ENCODE data around the gene NELL2.

Gene NELL2

DNA sequence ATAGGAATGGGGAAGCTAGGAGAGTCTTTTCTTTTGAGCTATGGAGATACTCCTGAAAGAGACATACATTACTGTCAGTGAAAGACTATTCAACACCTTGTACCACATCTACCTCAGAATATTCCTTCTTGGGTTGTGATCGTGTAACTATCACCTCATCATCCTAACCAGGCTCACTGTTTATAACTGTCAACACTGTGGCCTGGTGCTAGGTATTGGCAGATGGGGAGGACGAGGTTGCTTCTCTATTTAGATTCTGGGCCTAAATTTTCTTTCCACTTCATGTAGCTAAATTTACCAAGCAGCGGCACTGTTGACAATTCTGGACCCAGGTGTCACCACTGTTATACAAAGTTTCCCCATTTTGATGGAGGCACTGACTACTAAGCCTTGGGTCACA is 354.4 kb downstream of the NELL2 start:
- no peak for DNase-seq

GRCh38 chr12:44519931-44520330 is 356.2 kb downstream of the NELL2 start:
- DNase-seq, result no peak

GRCh38 chr12:44511289-44511688 is 364.8 kb downstream of the NELL2 start:
- no peak for DNase-seq

GRCh38 chr12:44510510-44510909 is 365.6 kb downstream of the NELL2 start:
- no peak for DNase-seq

DNA sequence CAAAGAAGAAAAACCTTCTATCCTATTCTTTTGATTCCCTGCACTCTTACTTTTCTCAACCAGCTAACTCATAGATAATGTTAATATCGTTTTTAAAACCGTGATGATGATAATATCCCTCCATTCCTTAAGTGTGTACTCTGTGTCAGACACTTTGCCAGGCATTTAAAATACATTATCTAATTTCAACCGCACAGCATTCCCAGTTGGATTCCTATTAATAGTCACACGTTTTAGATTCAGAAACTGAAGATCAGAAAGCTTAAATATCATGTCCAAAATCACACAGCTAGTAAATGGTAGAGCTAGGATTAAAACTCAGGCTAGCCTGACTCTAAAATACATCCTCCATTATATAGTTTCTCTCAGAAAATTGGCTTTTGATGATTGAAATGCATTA is 366.0 kb downstream of the NELL2 start:
- no peak for DNase-seq

GRCh38 chr12:44509471-44509870 is 366.6 kb downstream of the NELL2 start:
- no peak for DNase-seq

DNA sequence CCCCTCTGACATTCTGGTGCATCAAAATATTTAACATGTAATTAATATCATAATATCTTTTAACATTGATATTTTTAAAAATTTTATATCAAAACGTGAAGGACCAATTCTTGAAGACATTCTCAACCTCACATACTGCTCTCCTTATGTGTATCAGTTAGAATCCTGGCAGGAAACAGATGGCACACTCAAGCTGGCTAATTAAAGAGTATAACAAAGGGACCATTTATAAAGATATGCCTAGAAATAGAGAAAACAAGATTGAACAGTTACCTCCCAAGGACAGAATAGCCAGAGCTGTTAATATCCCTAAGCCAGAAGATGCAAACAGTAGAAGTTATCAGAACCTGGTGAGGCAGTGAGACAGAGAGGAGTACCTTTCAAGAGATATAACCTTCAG is 368.7 kb downstream of the NELL2 start:
- no peak for DNase-seq

DNA sequence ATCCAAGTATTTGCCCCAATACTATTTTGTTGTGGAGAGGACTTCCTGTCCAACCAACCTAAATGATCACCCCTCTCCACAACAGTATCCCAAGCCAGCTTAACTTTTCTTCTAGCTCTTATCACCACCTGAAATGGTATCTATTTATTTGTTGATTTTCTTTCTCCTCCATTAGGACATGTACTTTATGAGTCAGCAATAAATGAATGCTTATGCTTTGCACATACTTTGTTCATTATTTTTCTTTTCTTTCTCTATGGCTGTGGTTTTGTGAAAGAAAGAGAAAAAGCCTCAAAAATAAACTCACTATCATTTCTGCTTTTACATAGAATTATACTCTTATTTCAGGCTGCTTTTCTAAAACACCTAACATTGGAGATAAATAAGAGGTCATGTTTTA is 371.3 kb downstream of the NELL2 start:
- DNase-seq, result no peak

- DNase-seq, result no peak
Observed at GRCh38 chr12:44503329-44503728, 372.8 kb downstream of the NELL2 start.

GRCh38 chr12:44502681-44503080 is 373.4 kb downstream of the NELL2 start:
- no peak for DNase-seq

DNA sequence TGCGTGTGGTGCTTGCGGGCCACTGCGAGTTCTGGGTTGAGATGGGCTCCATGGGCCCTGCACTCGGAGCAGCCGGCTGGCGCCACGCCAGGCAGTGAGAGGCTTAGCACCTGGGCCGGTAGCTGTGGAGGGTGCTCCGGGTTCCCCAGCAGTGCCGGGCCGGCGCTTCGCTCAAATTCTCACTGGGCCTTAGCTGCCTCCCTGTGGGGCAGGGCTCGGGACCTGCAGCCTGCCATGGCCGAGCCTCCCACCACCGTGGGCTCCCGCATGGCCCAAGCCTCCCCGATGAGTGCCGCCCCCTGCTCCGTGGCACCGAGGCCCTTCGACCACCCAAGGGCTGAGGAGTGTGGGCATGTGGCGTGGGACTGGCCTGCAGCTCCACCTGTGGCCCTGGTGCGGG is 375.7 kb downstream of the NELL2 start:
- DNase-seq, result no peak

DNA sequence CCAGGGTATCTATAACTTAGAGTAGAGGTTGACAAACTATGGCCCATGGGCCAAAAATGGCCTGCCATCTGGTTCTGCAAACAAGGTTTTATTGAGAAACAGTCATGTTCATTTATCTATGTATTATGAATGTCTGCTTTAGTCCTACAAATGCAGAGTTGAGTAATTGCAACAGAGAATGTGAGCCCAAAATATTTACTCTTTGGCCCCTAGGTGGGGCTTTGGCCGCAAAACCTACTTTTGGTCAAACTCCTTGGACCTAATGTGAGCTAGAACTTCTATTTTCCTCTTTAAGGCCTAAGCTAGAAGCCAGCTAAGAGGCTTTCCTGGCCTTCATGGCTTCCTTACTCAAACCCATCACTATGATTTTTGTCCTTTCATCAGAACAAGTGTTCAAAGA is 379.1 kb downstream of the NELL2 start:
- no peak for DNase-seq

GRCh38 chr12:44490181-44490580 is 385.9 kb downstream of the NELL2 start:
- DNase-seq, result no peak

DNA sequence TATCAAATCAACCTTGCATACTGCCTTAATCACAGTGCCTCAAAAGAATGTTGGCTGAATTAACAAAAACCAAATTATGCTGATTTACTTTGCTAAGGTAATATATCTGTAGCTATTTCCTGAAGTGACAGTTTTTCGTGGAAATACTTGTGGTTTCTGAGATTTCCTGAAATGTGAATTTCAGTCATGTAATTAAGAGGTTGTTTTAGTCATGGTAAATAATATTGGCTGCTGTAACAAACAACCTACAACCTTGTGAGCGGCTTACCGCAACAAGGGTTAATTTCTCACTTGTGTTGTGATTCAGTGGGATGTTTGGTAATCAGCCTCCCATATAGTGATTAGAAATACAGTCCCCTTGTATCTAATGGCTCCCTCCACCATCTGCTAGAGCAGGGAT is 387.9 kb downstream of the NELL2 start:
- no peak for DNase-seq

GRCh38 chr12:44484862-44485261 is 391.3 kb downstream of the NELL2 start:
- no peak for DNase-seq

- DNase-seq, result no peak
Observed at GRCh38 chr12:44477331-44477980, 398.7 kb downstream of the NELL2 start.

GRCh38 chr12:44476683-44477082 is 399.4 kb downstream of the NELL2 start:
- no peak for DNase-seq

- DNase-seq, result no peak
Observed at GRCh38 chr12:44465139-44465538, 411.0 kb downstream of the NELL2 start.

GRCh38 chr12:44464180-44464579 is 411.9 kb downstream of the NELL2 start:
- DNase-seq, result no peak

- no peak for DNase-seq
Observed at GRCh38 chr12:44462729-44463128, 413.4 kb downstream of the NELL2 start.

DNA sequence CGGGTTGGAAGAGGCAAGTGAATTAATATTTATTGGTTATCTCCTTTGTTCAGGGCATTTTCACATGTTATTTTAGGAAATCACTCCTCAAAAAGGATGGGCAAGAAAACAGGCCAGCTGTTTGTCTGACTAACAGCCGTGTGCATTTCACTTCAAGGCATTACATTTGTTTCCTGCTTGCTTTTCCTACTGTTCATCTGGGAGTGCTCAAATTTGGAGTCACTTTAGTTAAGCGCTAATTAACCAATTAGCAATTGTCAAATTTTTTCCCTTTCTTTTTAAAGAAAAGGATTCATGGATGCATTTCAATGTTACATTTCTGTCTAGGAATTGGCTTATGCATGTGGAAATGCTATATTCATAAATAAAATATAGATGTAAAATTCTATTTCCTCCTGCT is 415.9 kb downstream of the NELL2 start:
- DNase-seq, result no peak

DNA sequence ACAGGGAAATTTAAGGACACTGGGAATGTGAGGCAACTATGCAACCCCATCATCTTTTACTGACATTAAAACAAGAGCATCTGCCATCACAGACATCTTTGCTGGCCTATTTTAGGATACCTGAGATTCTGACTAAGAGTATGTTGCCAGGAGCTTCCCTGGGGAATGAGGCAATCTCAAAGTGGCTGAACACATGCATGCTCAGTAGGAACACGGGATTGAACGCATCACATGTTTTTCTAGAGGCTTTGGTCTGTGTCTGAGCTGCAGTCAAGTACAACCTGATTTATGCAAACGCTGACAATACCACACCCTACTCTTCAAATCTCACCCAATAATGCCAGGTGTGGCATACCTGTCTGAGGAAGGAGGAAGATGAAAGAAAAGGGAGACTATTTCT is 416.5 kb downstream of the NELL2 start:
- DNase-seq, result no peak

All from 8988T (cell line).